ENCODE data around the gene CNTN5.

GRCh38 chr11:99693941-99694492, 673.3 kb downstream of the CNTN5 start:
- TF ChIP-seq TCF7L2 (IDR thresholded peaks at IDR 0.05; ENCODE audit: borderline replicate concordance, low read depth, low read length) (no peak), YY1 (tag by site-specific recombination; IDR thresholded peaks at IDR 0.05) (no peak), BCL11A (tag by site-specific recombination; IDR thresholded peaks at IDR 0.05; ENCODE audit: low read depth) (no peak), ZNF626 (tag by site-specific recombination; IDR thresholded peaks at IDR 0.05) (no peak), CTCF (tag by site-specific recombination; IDR thresholded peaks at IDR 0.05) (no peak), ZNF792 (tag by site-specific recombination; IDR thresholded peaks at IDR 0.05) (no peak), ZNF335 (tag by site-specific recombination; conservative IDR thresholded peaks at IDR 0.05) (no peak)

Measured in HEK293 (cell line).